Thyroid gland (tissue), 4 donors: ENCODE measurements around the gene SOD3.

Source experiments
- POLR2A ChIP-seq, 2 donors: fragments of 450-650 bp; IDR thresholded peaks; one replicate each; pipeline ENCODE4 v1.6.1; 2017; ENCODE audit warnings: antibody characterized with exemption in 2 of 2, mild to moderate bottlenecking in 2 of 2, moderate library complexity in 1 of 2
- TF ChIP-seq, protein P1 (sequence below), 6 experiments: fragments of 200-600 bp in 3 of 6; fragments of 450-650 bp in 3 of 6; sonication (generic) in 3 of 6; IDR thresholded peaks; one replicate each; pipeline ENCODE4 v1.5.1; 2016 to 2019; ENCODE audit warnings: antibody characterized with exemption in 6 of 6, mild to moderate bottlenecking in 2 of 6, inconsistent platforms in 1 of 6, moderate library complexity in 1 of 6

DNA sequence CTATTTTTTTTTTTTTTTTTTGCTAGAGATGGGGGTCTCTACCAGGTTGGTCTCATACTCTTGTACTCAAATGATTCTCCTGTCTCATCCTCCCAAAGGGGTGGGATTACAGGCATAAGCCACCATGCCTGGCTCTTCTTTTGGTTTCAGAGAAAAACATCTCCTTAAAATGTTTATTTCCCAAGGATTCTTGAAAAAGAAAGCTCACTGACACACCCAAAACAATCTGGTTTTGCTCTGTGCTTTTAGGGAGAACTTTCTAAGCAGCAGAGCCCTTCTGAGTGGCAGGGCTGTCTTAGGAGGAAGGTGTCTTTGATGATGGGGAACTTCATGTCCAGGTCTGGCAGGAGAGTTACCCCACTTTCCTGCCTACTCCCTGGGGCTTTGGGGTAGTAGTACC, 1.2 kb downstream of the SOD3 start:
- TF ChIP-seq, protein P1, sequence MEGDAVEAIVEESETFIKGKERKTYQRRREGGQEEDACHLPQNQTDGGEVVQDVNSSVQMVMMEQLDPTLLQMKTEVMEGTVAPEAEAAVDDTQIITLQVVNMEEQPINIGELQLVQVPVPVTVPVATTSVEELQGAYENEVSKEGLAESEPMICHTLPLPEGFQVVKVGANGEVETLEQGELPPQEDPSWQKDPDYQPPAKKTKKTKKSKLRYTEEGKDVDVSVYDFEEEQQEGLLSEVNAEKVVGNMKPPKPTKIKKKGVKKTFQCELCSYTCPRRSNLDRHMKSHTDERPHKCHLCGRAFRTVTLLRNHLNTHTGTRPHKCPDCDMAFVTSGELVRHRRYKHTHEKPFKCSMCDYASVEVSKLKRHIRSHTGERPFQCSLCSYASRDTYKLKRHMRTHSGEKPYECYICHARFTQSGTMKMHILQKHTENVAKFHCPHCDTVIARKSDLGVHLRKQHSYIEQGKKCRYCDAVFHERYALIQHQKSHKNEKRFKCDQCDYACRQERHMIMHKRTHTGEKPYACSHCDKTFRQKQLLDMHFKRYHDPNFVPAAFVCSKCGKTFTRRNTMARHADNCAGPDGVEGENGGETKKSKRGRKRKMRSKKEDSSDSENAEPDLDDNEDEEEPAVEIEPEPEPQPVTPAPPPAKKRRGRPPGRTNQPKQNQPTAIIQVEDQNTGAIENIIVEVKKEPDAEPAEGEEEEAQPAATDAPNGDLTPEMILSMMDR (IDR thresholded peaks at IDR 0.05), result no peak
- no peak for TF ChIP-seq POLR2A (IDR thresholded peaks at IDR 0.05)
